Measurements from ENCODE around the gene PNPLA2.

GRCh38 chr11:838441-839279, 19.9 kb downstream of the PNPLA2 start:
- TF ChIP-seq CTCF (conservative IDR thresholded peaks at IDR 0.05 in 1 of 2, IDR thresholded peaks at IDR 0.05 in 1 of 2; ENCODE audit: extremely low read depth in 1 of 2, insufficient read depth in 1 of 2, low read depth in 1 of 2, low read length in 2 of 2) = peak in 1 of 2 donors; percentile 45
- TF ChIP-seq EZH2 (IDR thresholded peaks at IDR 0.05; ENCODE audit: borderline replicate concordance, low read length) = no peak

Data from mammary epithelial cell (primary cell).